Neutrophil (primary cell): ENCODE measurements around the gene UGGT2.
"Not testable (repeated sequence)": the region's sequence is repeated elsewhere in the genome, so short reads cannot be mapped to it uniquely, and the experiment has no call there.

Experiments
- H3K27ac ChIP-seq: fragments of 200-600 bp; sonication (generic); 2 replicates; pipeline ENCODE4 v1.5.1; 2016; ENCODE audit warnings: mild to moderate bottlenecking, moderate library complexity
- H3K27me3 ChIP-seq: fragments of 200-600 bp; sonication (generic); 2 replicates; pipeline ENCODE4 v1.6.0; 2016; ENCODE audit warnings: mild to moderate bottlenecking
- H3K36me3 ChIP-seq: fragments of 200-600 bp; sonication (generic); 2 replicates; pipeline ENCODE4 v1.5.1; 2017
- H3K4me1 ChIP-seq, 2 experiments: fragments of 200-600 bp in 1 of 2; sonication (generic) in 1 of 2; 1 replicate in 1 of 2; 2 replicates in 1 of 2; pipeline versions ENCODE4 v1.5.1 to v1.6.1; 2013 to 2016; ENCODE audit warnings: low read depth in 1 of 2, low read length in 1 of 2, mild to moderate bottlenecking in 1 of 2, moderate library complexity in 1 of 2; ENCODE audit not compliant: control insufficient read depth in 1 of 2, insufficient read depth in 1 of 2
- H3K4me3 ChIP-seq, 2 experiments: fragments of 200-600 bp in 1 of 2; sonication (generic) in 1 of 2; 1 replicate in 1 of 2; 2 replicates in 1 of 2; pipeline ENCODE4 v1.5.1; 2013 to 2016; ENCODE audit warnings: low read depth in 1 of 2, low read length in 1 of 2, mild to moderate bottlenecking in 1 of 2, moderate library complexity in 1 of 2
- H3K9me3 ChIP-seq: fragments of 200-600 bp; sonication (generic); 2 replicates; pipeline ENCODE4 v1.5.1; 2016
- CTCF ChIP-seq: fragments of 200-600 bp; sonication (generic); IDR thresholded peaks from 2 replicates; pipeline ENCODE4 v1.5.1; 2016; ENCODE audit warnings: antibody characterized with exemption

The UGGT2 gene

GRCh38 chr13:95937714-95938320 is 115.4 kb downstream of the UGGT2 start:
- no peak overlapping the region for H3K4me3 ChIP-seq
- no peak for TF ChIP-seq CTCF
- no peaks in the 10 kb centered on the region for H3K36me3 ChIP-seq

GRCh38 chr13:95931300-95932025 is 121.7 kb downstream of the UGGT2 start:
- Histone ChIP-seq H3K27ac (no peak overlapping the region), H3K4me1 (no peaks in the 10 kb centered on the region), H3K27me3 (no peaks in the 10 kb centered on the region), H3K4me3 (no peak overlapping the region), H3K36me3 (no peaks in the 10 kb centered on the region), H3K9me3 (no peaks in the 10 kb centered on the region)
- TF ChIP-seq CTCF = no peak

More at GRCh38 chr13:95937714-95938320, 115.4 kb downstream of the UGGT2 start:
- no peaks in the 10 kb centered on the region for H3K27me3 ChIP-seq
- H3K4me1 ChIP-seq = no peaks in the 10 kb centered on the region
- H3K9me3 ChIP-seq = no peaks in the 10 kb centered on the region
- no peak overlapping the region for H3K27ac ChIP-seq

GRCh38 chr13:95929430-95929829 is 123.8 kb downstream of the UGGT2 start:
- H3K4me3 ChIP-seq = no peak overlapping the region
- H3K4me1 ChIP-seq = no peaks in the 10 kb centered on the region
- no peaks in the 10 kb centered on the region for H3K36me3 ChIP-seq
- H3K27ac ChIP-seq = no peak overlapping the region
- no peaks in the 10 kb centered on the region for H3K9me3 ChIP-seq
- no peak for TF ChIP-seq CTCF
- H3K27me3 ChIP-seq = no peaks in the 10 kb centered on the region

GRCh38 chr13:95928367-95928906 is 124.8 kb downstream of the UGGT2 start:
- H3K36me3 ChIP-seq, H3K4me1 ChIP-seq, H3K4me3 ChIP-seq, H3K9me3 ChIP-seq, H3K27ac ChIP-seq, H3K27me3 ChIP-seq: not testable (repeated sequence)

GRCh38 chr13:95926231-95926630 is 127.0 kb downstream of the UGGT2 start:
- Histone ChIP-seq H3K4me1 (no peaks in the 10 kb centered on the region), H3K27ac (no peak overlapping the region), H3K27me3 (no peaks in the 10 kb centered on the region), H3K4me3 (no peak overlapping the region), H3K36me3 (no peaks in the 10 kb centered on the region), H3K9me3 (no peaks in the 10 kb centered on the region)
- TF ChIP-seq CTCF = no peak

- no peak for TF ChIP-seq CTCF
- Histone ChIP-seq H3K4me1 (no peaks in the 10 kb centered on the region), H3K36me3 (no peaks in the 10 kb centered on the region), H3K27ac (no peak overlapping the region), H3K4me3 (no peak overlapping the region), H3K9me3 (no peaks in the 10 kb centered on the region), H3K27me3 (no peaks in the 10 kb centered on the region)
Observed at GRCh38 chr13:95924389-95924994, 128.7 kb downstream of the UGGT2 start.
